ENCODE data around the gene THRSP. TPM values are rescaled to one million over a fixed set of nuclear protein-coding genes. Genes with fewer than 3 reads are reported as not detected.

THRSP gene
- total RNA-seq, 1 experiment from 2014 or later = 0.72 TPM

DNA sequence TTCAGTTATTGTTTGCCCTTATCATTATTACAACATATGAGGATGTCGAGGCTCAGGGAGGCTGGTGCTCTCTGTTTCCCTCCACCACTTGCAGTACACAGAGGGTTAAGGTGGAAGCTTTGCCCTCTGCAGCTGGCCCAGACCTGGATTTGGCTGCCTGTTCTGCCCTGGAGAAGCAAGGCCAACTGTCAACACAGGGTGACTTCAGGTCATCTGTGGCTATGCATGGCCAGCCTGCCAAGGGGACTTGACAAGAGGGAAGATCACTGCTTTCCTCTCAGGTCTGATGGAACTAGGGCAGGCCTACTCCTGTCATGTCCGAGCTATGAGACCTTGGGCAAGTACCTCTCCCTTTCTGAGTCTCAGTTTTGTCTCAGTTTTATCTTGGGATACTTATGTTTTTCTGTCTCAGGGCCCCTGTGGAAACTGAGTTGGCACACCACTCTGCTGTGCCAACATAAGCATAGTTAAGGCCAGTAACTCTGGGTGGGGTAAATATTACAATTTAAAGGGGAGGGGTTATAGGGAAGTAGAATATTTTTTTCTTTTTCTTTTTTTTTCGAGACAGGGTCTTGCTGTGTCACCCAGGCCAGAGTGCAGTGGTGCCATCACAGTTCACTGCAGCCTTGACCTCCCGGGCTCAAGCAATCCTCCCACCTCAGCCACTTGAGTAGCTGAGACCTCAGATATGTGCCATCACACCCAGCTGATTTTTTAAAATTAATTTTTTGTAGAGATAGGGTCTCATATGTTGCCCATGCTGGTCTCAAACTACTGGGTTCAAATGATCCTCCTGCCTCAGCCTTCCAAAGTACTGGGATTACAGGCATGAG lies 2.4 kb upstream of the THRSP start:
- Histone ChIP-seq H3K9me2 (ENCODE audit: insufficient read depth) (no peaks in the 10 kb centered on the region), H3K4me1 (replicated peaks; ENCODE audit: insufficient read depth) (no peaks in the 10 kb centered on the region), H3K4me3 (no peak overlapping the region), H3K36me3 (ENCODE audit: low read depth) (no peaks in the 10 kb centered on the region), H3K4me2 (no peak overlapping the region), H4K20me1 (ENCODE audit: insufficient read depth) (no peaks in the 10 kb centered on the region), H3K9me3 (ENCODE audit: insufficient read depth, low read depth) (no peaks in the 10 kb centered on the region), H3F3A (ENCODE audit: insufficient read depth, low read depth) (no peaks in the 10 kb centered on the region), H3K27me3 (ENCODE audit: insufficient read depth, low read depth) (no peaks in the 10 kb centered on the region), H3K79me2 (ENCODE audit: low read depth) (no peaks in the 10 kb centered on the region), H3K27ac (no peak overlapping the region), H2AFZ (no peak overlapping the region)
- ChIA-PET POLR2A (ENCODE audit: unreplicated experiment) (no interaction called here), CTCF (interaction anchor here (0.6 kb wide), 1 partner anchor 305 kb away, joined by 13 read pairs; no protein-coding TSS in a partner anchor)
- intact Hi-C loops (cut with micrococcal nuclease; ENCODE audit: unreplicated experiment) = no loop called here
- BruUV-seq (replicated peaks) = no TSS peak
- no peak for DNase-seq
- TF ChIP-seq EZH2 (IDR thresholded peaks at IDR 0.05; ENCODE audit: low read depth) = no peak
- no peak for TF ChIP-seq CTCF (conservative IDR thresholded peaks at IDR 0.05)

- no peaks in the 10 kb centered on the region for H3K9me3 ChIP-seq (ENCODE audit: insufficient read depth, low read depth)
- no peaks in the 10 kb centered on the region for H3K4me1 ChIP-seq (replicated peaks; ENCODE audit: insufficient read depth)
- DNase-seq = no peak
- no peak overlapping the region for H3K27ac ChIP-seq
- no peaks in the 10 kb centered on the region for H3K36me3 ChIP-seq (ENCODE audit: low read depth)
- BruUV-seq (replicated peaks) = no TSS peak
- H4K20me1 ChIP-seq (ENCODE audit: insufficient read depth) = no peaks in the 10 kb centered on the region
- no peak overlapping the region for H3K4me3 ChIP-seq
- no peaks in the 10 kb centered on the region for H3K9me2 ChIP-seq (ENCODE audit: insufficient read depth)
- H3K4me2 ChIP-seq = no peak overlapping the region
- no peaks in the 10 kb centered on the region for H3F3A ChIP-seq (ENCODE audit: insufficient read depth, low read depth)
- no peak for TF ChIP-seq EZH2 (IDR thresholded peaks at IDR 0.05; ENCODE audit: low read depth)
- TF ChIP-seq CTCF (conservative IDR thresholded peaks at IDR 0.05) = no peak
- intact Hi-C loops (cut with micrococcal nuclease; ENCODE audit: unreplicated experiment) = no loop called here
- no peaks in the 10 kb centered on the region for H3K79me2 ChIP-seq (ENCODE audit: low read depth)
- H3K27me3 ChIP-seq (ENCODE audit: insufficient read depth, low read depth) = no peaks in the 10 kb centered on the region
- ChIA-PET CTCF (no interaction called here), POLR2A (ENCODE audit: unreplicated experiment) (no interaction called here)
- no peak overlapping the region for H2AFZ ChIP-seq
These were observed 1.7 kb upstream of the THRSP start for GRCh38 chr11:78061921-78062311.

DNA sequence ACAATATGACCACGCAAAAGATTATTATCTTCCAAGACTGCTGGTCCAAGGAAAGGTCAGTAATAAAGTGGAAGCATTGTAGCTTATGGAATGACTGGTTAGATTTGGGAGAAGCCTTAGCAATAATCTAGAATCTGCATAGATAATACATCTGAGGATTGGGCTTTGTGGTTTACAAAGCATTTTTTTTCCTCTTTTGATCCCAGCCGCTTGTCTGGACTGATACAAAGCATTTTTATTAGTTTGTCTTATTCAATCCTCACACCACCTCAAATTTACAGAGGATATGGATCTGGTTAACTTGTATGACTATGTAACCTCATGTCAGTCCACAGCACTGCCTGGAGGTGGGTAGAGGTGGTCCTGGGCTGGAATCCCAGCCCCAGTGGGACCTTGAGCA lies 990 bp upstream of the THRSP start:
- Histone ChIP-seq H3K4me2 (no peak overlapping the region), H3K4me1 (replicated peaks; ENCODE audit: insufficient read depth) (no peaks in the 10 kb centered on the region), H3K27ac (no peak overlapping the region), H3F3A (ENCODE audit: insufficient read depth, low read depth) (no peaks in the 10 kb centered on the region), H2AFZ (no peak overlapping the region), H3K4me3 (no peak overlapping the region), H3K79me2 (ENCODE audit: low read depth) (no peaks in the 10 kb centered on the region), H3K27me3 (ENCODE audit: insufficient read depth, low read depth) (no peaks in the 10 kb centered on the region), H3K9me2 (ENCODE audit: insufficient read depth) (no peaks in the 10 kb centered on the region), H4K20me1 (ENCODE audit: insufficient read depth) (no peaks in the 10 kb centered on the region), H3K9me3 (ENCODE audit: insufficient read depth, low read depth) (no peaks in the 10 kb centered on the region), H3K36me3 (ENCODE audit: low read depth) (peaks cover 4% of the 10 kb centered on the region; the same call in 1 of the 2 replicates)
- CTCF ChIA-PET = interaction anchor here (0.5 kb wide), 1 partner anchor 42 kb away, joined by 3 read pairs; no protein-coding TSS in a partner anchor
- BruUV-seq (replicated peaks) = no TSS peak
- POLR2A ChIA-PET (ENCODE audit: unreplicated experiment) = interaction anchor here (0.6 kb wide), 1 partner anchor 68 kb away, joined by 6 read pairs; no protein-coding TSS in a partner anchor
- DNase-seq = no peak
- TF ChIP-seq EZH2 (IDR thresholded peaks at IDR 0.05; ENCODE audit: low read depth) = no peak
- no peak for TF ChIP-seq CTCF (conservative IDR thresholded peaks at IDR 0.05)
- intact Hi-C loops (cut with micrococcal nuclease; ENCODE audit: unreplicated experiment) = no loop called here

Measured in PC-9 (cell line).